HG03066 (cell line): ENCODE data around the gene POLR2F.
"Not testable (repeated sequence)": the region's sequence is repeated elsewhere in the genome, so short reads cannot be mapped to it uniquely, and the experiment has no call there.

Source experiments
- ATAC-seq: cut with Tn5 transposase; IDR thresholded peaks from one replicate; pipeline ENCODE4 v1.9.1; 2021; ENCODE audit warnings: low read depth; ENCODE audit not compliant: unreplicated experiment

POLR2F gene

GRCh38 chr22:37924386-37925065 lies 29.0 kb upstream of the POLR2F start:
- ATAC-seq, result no peak

- no peak for ATAC-seq
Measured at GRCh38 chr22:37925330-37925729, 28.2 kb upstream of the POLR2F start.

- no peak for ATAC-seq
Measured at GRCh38 chr22:37925767-37926166, 27.7 kb upstream of the POLR2F start.

- ATAC-seq, result no peak
Measured at GRCh38 chr22:37926358-37926757, 27.1 kb upstream of the POLR2F start.

- no peak for ATAC-seq
Measured at GRCh38 chr22:37926771-37927636, 26.5 kb upstream of the POLR2F start.

GRCh38 chr22:37927637-37927936 lies 25.9 kb upstream of the POLR2F start:
- ATAC-seq, result no peak

- ATAC-seq, result no peak
Measured at GRCh38 chr22:37929390-37929789, 24.1 kb upstream of the POLR2F start.

- no peak for ATAC-seq
Measured at GRCh38 chr22:37930270-37930951, 23.1 kb upstream of the POLR2F start.

GRCh38 chr22:37930952-37931440 lies 22.5 kb upstream of the POLR2F start:
- no peak for ATAC-seq

- no peak for ATAC-seq
Measured at GRCh38 chr22:37931893-37932389, 21.6 kb upstream of the POLR2F start.

- no peak for ATAC-seq
Measured at GRCh38 chr22:37932401-37932800, 21.1 kb upstream of the POLR2F start.

- ATAC-seq, result no peak
Measured at GRCh38 chr22:37932821-37933578, 20.5 kb upstream of the POLR2F start.

- ATAC-seq, result peak; percentile 77
Measured at GRCh38 chr22:37933711-37934376, 19.7 kb upstream of the POLR2F start.

- ATAC-seq, result no peak
Measured at GRCh38 chr22:37940698-37941376, 12.7 kb upstream of the POLR2F start.

- ATAC-seq, result no peak
Measured at GRCh38 chr22:37942133-37942532, 11.4 kb upstream of the POLR2F start.

- ATAC-seq, result no peak
Measured at GRCh38 chr22:37943136-37943824, 10.2 kb upstream of the POLR2F start.

GRCh38 chr22:37943825-37944198 lies 9.7 kb upstream of the POLR2F start:
- no peak for ATAC-seq

- not testable (repeated sequence) for ATAC-seq
Measured at GRCh38 chr22:37944423-37944822, 9.1 kb upstream of the POLR2F start.
